Endothelial cell of umbilical vein (primary cell): ENCODE measurements around the gene MOK. TPM values are rescaled to one million over a fixed set of nuclear protein-coding genes. Genes with fewer than 3 reads are reported as not detected.
A peak's percentile ranks its signal among the peaks of the same experiment; 100 is the strongest.

Experiments used
- BruUV-seq: library from RNA; stranded (reverse); fragments of 400-500 nt; replicated peaks from 2 replicates; lab custom pipeline; 2021; lab: Mats Ljungman, UMichigan
- CTCF ChIA-PET: fragments of 300-600, 350-600 bp; sonication (Branson Sonifier 250); formaldehyde crosslinking; loops from one replicate; lab custom pipeline; 2021; ENCODE audit warnings: antibody characterized with exemption, inconsistent platforms; lab: Charles Lee
- POLR2A ChIA-PET: fragments of 300-600, 350-600 bp; sonication (Branson Sonifier 250); formaldehyde crosslinking; loops from one replicate; lab custom pipeline; 2021; ENCODE audit warnings: antibody characterized with exemption, inconsistent platforms; lab: Charles Lee
- DNase-seq: peaks from one replicate; pipeline ENCODE4 v3.0.0-alpha.2; 2011; ENCODE audit warnings: low read depth, low spot score
- FAIRE-seq: peaks from 2 replicates; lab custom pipeline; 2011; peaks lifted over from hg19 to GRCh38; lab: Jason Lieb, UNC
- H2AFZ ChIP-seq: 2 replicates; pipeline ENCODE4 v1.6.0; 2012; ENCODE audit warnings: low read depth, low read length, control low read depth, inconsistent platforms
- H3K27ac ChIP-seq: 2 replicates; pipeline ENCODE4 v1.5.1; 2011; ENCODE audit warnings: low read depth, mild to moderate bottlenecking, control low read depth, low read length, moderate library complexity; ENCODE audit not compliant: insufficient read depth
- H3K27me3 ChIP-seq, 2 experiments: 2 replicates each; pipeline versions ENCODE4 v1.6.0 to v1.6.1; 2011; ENCODE audit warnings: low read length in 2 of 2, mixed read lengths in 1 of 2; ENCODE audit not compliant: control insufficient read depth in 2 of 2, insufficient read depth in 2 of 2
- H3K36me3 ChIP-seq, 2 experiments: 2 replicates in 1 of 2; 3 replicates in 1 of 2; pipeline ENCODE4 v1.5.1; 2011; ENCODE audit warnings: low read length in 2 of 2, mild to moderate bottlenecking in 1 of 2, moderate library complexity in 1 of 2; ENCODE audit not compliant: control insufficient read depth in 2 of 2, insufficient read depth in 2 of 2; ENCODE audit errors: extremely low read depth in 1 of 2
- H3K4me1 ChIP-seq: 3 replicates; pipeline ENCODE4 v1.5.1; 2011; ENCODE audit warnings: mild to moderate bottlenecking, low read length; ENCODE audit not compliant: control insufficient read depth, insufficient read depth; ENCODE audit errors: extremely low read depth
- H3K4me2 ChIP-seq: 2 replicates; pipeline ENCODE4 v1.6.1; 2011; ENCODE audit warnings: low read length, control low read depth, mixed read lengths; ENCODE audit not compliant: insufficient read depth
- H3K4me3 ChIP-seq, 3 experiments: fragments of 200-600 bp in 1 of 3; sonication (generic), shearing (Covaris generic) in 1 of 3; replicated peaks in 1 of 3; 2 replicates each; pipeline ENCODE4 v1.5.1; 2011 to 2016; ENCODE audit warnings: control low read depth in 3 of 3, low read length in 3 of 3, mild to moderate bottlenecking in 2 of 3, inconsistent platforms in 1 of 3, low read depth in 1 of 3, moderate library complexity in 1 of 3; ENCODE audit not compliant: insufficient read depth in 1 of 3
- H3K79me2 ChIP-seq: 2 replicates; pipeline ENCODE4 v1.6.0; 2012; ENCODE audit warnings: low read length, inconsistent platforms; ENCODE audit not compliant: control insufficient read depth, insufficient read depth
- H3K9ac ChIP-seq: replicated peaks from 2 replicates; pipeline ENCODE3; 2011; ENCODE audit warnings: low read length, control low read depth; ENCODE audit not compliant: insufficient read depth; ENCODE audit errors: extremely low read depth
- H3K9me1 ChIP-seq: replicated peaks from 3 replicates; pipeline ENCODE4 v1.6.0; 2011; ENCODE audit warnings: mild to moderate bottlenecking, low read length; ENCODE audit not compliant: control insufficient read depth, insufficient read depth; ENCODE audit errors: extremely low read depth
- H3K9me3 ChIP-seq: replicated peaks from 2 replicates; pipeline ENCODE4 v1.5.1; 2012; ENCODE audit warnings: low read length, inconsistent platforms; ENCODE audit not compliant: control insufficient read depth, insufficient read depth
- H4K20me1 ChIP-seq: replicated peaks from 2 replicates; pipeline ENCODE3; 2011; ENCODE audit warnings: mild to moderate bottlenecking, low read length; ENCODE audit not compliant: control insufficient read depth, insufficient read depth; ENCODE audit errors: extremely low read depth
- CTCF ChIP-seq, 2 donors: IDR thresholded peaks; 1 replicate in 1 of 2; 2 replicates in 1 of 2; pipeline ENCODE4 v1.5.1; 2011; ENCODE audit warnings: low read length in 2 of 2, mild to moderate bottlenecking in 2 of 2, moderate library complexity in 2 of 2, control low read depth in 1 of 2, inconsistent platforms in 1 of 2, low read depth in 1 of 2; ENCODE audit not compliant: insufficient read depth in 1 of 2; ENCODE audit errors: extremely low read depth in 1 of 2
- EZH2 ChIP-seq: IDR thresholded peaks from 2 replicates; pipeline ENCODE4 v1.6.1; 2012; ENCODE audit warnings: borderline replicate concordance, low read depth, mild to moderate bottlenecking, moderate library complexity, low read length, inconsistent platforms; ENCODE audit not compliant: severe bottlenecking
- FOS ChIP-seq: IDR thresholded peaks from 2 replicates; pipeline ENCODE4 v1.6.1; 2011; ENCODE audit warnings: mild to moderate bottlenecking, low read length, moderate library complexity, borderline replicate concordance; ENCODE audit not compliant: insufficient read depth
- GATA2 ChIP-seq: IDR thresholded peaks from 2 replicates; pipeline ENCODE4 v1.7.0; 2011; ENCODE audit warnings: low read depth, mild to moderate bottlenecking, moderate library complexity, mixed read lengths, low read length; ENCODE audit not compliant: insufficient read length, insufficient read depth
- JUN ChIP-seq: IDR thresholded peaks from 2 replicates; pipeline ENCODE4 v1.6.1; 2011; ENCODE audit warnings: borderline replicate concordance, low read depth; ENCODE audit not compliant: insufficient read length, insufficient read depth
- MAX ChIP-seq: IDR thresholded peaks from 2 replicates; pipeline ENCODE4 v1.6.1; 2011; ENCODE audit not compliant: insufficient read depth, insufficient read length
- MYC ChIP-seq: IDR thresholded peaks from one replicate; pipeline ENCODE4 v1.6.1; 2011; ENCODE audit warnings: mild to moderate bottlenecking, low read depth, low read length
- POLR2A ChIP-seq: IDR thresholded peaks from 2 replicates; pipeline ENCODE4 v1.6.1; 2012; ENCODE audit warnings: low read depth, mild to moderate bottlenecking, control low read depth, low read length
- POLR2AphosphoS5 ChIP-seq: IDR thresholded peaks from 2 replicates; pipeline ENCODE4 v1.6.1; 2012; ENCODE audit warnings: low read depth, mild to moderate bottlenecking, control low read depth, low read length, moderate library complexity; ENCODE audit not compliant: insufficient read depth
- dilution Hi-C: fragments of 300-500 bp; cut with MboI; formaldehyde crosslinking; loops from one replicate; pipeline ENCODE4 v1.15.0; 2019; ENCODE audit warnings: low sequenced_read_pairs; ENCODE audit not compliant: extremely low pct_ligation_motif_present
- intact Hi-C: fragments of 100-400 bp; cut with micrococcal nuclease; formaldehyde crosslinking; loops from one replicate; pipeline ENCODE4 v1.10.0; 2022
- polyA plus RNA-seq, 4 experiments: library from polyadenylated mRNA; depleted of rRNA in 3 of 4; stranded (reverse) in 3 of 4; unstranded in 1 of 4; fragments of >200 nt; gene quantifications; 2 replicates each; pipeline versions ENCODE4 v1.2.1 to v1.2.3, GENCODE V29; 2011 to 2012; ENCODE audit warnings: missing spikeins in 1 of 4
- total RNA-seq: library from RNA; stranded (reverse); gene quantifications from 2 replicates; pipeline ENCODE4 v1.2.3, GENCODE V29; 2021

The MOK gene
- total and polyA plus RNA-seq, 2 donors (not counting 3 experiments of a cell fraction or from before 2014, with no cell fraction given), result 6.1 to 8.6 TPM

- TF ChIP-seq MYC (no peak), CTCF (IDR thresholded peaks at IDR 0.05; ENCODE audit: extremely low read depth in 1 of 2, insufficient read depth in 1 of 2, low read depth in 1 of 2, low read length in 2 of 2) (no peak), EZH2 (no peak), POLR2A (no peak), MAX (no peak), JUN (no peak), GATA2 (no peak), POLR2AphosphoS5 (no peak), FOS (no peak)
- ChIA-PET POLR2A (no interaction called here), CTCF (no interaction called here)
- Histone ChIP-seq H3K9me1 (no peaks in the 10 kb centered on the region), H3K27me3 (no peaks in the 10 kb centered on the region), H3K4me3 (no peak overlapping the region), H3K4me1 (no peaks in the 10 kb centered on the region), H3K79me2 (no peaks in the 10 kb centered on the region), H3K4me2 (no peak overlapping the region), H3K27ac (no peak overlapping the region), H3K9ac (no peak overlapping the region), H2AFZ (no peak overlapping the region), H3K36me3 (peaks cover 0 to 13% of the 10 kb centered on the region in 2 experiments), H4K20me1 (no peaks in the 10 kb centered on the region), H3K9me3 (no peaks in the 10 kb centered on the region)
- FAIRE-seq (no peak), DNase-seq (no peak)
- intact Hi-C loops, result no loop called here
- dilution Hi-C loops, result no loop called here
- TSS peak; percentile 22 for BruUV-seq
These were observed 95.6 kb downstream of the MOK start for GRCh38 chr14:102209224-102209966.
